ENCODE measurements around the gene OSTM1. TPM values are rescaled to one million over a fixed set of nuclear protein-coding genes. Genes with fewer than 3 reads are reported as not detected.

Gene OSTM1
- total RNA-seq, 2 donors from 2014 or later: 44.6 to 73.1 TPM

DNA sequence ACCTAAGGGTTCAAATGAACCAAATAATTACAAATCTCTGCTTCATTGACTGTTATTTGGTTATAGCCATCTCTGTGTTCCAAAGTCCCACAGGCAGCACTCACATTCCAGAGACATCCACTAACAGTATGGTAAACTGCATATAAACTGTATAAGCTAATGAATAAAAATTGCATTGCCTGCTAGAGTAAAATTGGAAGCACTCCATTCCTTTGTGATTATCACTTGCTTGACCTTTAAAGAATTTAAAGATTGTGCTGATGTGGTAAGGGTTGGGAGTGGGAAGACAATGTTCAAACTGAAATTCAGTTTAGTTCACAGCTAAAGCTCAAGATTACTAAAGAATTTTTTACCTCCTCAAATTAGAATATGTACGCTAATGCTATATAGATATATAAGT is 31.0 kb upstream of the OSTM1 start:
- DNase-seq (ENCODE audit: low spot score): no peak
- Histone ChIP-seq H3K36me3 (no peaks in the 10 kb centered on the region), H3K27me3 (replicated peaks; ENCODE audit: insufficient read depth) (no peaks in the 10 kb centered on the region), H3K4me3 (no peak overlapping the region), H3K4me1 (replicated peaks) (no peaks in the 10 kb centered on the region), H3K9me3 (no peaks in the 10 kb centered on the region), H3K27ac (no peak overlapping the region)
- 95% methylated on average over 1 of the region's 1 CpG for WGBS
- intact Hi-C loops (cut with DNase I): no loop called here
- TF ChIP-seq, protein P1, sequence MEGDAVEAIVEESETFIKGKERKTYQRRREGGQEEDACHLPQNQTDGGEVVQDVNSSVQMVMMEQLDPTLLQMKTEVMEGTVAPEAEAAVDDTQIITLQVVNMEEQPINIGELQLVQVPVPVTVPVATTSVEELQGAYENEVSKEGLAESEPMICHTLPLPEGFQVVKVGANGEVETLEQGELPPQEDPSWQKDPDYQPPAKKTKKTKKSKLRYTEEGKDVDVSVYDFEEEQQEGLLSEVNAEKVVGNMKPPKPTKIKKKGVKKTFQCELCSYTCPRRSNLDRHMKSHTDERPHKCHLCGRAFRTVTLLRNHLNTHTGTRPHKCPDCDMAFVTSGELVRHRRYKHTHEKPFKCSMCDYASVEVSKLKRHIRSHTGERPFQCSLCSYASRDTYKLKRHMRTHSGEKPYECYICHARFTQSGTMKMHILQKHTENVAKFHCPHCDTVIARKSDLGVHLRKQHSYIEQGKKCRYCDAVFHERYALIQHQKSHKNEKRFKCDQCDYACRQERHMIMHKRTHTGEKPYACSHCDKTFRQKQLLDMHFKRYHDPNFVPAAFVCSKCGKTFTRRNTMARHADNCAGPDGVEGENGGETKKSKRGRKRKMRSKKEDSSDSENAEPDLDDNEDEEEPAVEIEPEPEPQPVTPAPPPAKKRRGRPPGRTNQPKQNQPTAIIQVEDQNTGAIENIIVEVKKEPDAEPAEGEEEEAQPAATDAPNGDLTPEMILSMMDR (IDR thresholded peaks at IDR 0.05): no peak
- TF ChIP-seq POLR2A (IDR thresholded peaks at IDR 0.05) (no peak), POLR2AphosphoS5 (IDR thresholded peaks at IDR 0.05) (no peak)

DNA sequence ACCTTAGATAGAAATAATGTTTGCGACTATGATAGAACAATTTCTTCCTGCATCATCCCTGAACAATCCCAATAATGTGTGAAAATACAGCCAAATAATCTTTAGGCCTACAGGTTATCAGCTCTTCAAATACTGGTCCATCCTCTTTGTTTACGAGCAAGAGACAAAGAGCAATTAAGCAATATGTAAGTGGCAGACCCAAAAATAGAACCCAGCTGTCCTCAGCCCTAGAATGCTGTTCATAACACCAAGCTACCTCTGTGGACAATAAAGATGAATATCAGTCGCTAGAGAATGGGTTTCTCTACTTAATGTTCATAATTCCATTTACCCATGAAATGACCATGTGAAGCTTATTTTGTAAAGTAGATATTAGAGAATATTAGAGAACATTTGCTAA is 28.4 kb upstream of the OSTM1 start:
- no peaks in the 10 kb centered on the region for H3K4me1 ChIP-seq (replicated peaks)
- no peak overlapping the region for H3K4me3 ChIP-seq
- no peak for DNase-seq (ENCODE audit: low spot score)
- H3K9me3 ChIP-seq: no peaks in the 10 kb centered on the region
- intact Hi-C loops (cut with DNase I): no loop called here
- no peaks in the 10 kb centered on the region for H3K27me3 ChIP-seq (replicated peaks; ENCODE audit: insufficient read depth)
- WGBS: 62% methylated on average over 3 of the region's 3 CpGs
- no peaks in the 10 kb centered on the region for H3K36me3 ChIP-seq
- TF ChIP-seq POLR2A (IDR thresholded peaks at IDR 0.05) (no peak), POLR2AphosphoS5 (IDR thresholded peaks at IDR 0.05) (no peak)
- TF ChIP-seq, protein P1 (IDR thresholded peaks at IDR 0.05): no peak
- H3K27ac ChIP-seq: no peak overlapping the region

DNA sequence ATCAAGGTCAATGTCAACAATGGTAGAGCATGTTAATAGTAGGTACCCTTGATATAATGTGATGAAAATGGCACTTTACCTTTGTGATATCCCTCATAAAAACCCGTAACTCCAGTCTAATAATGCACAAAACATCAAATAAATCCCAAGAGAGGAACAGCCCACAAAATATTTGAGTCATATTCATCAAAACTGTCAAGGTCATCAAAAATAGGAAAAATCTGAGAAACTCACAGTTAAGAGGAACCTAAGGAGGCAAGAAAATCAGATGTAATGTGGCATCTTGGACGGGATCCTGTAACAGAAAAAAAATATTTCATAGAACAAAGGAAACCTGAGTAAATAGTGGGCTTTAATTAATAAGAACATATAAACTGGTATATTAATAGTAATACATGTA is 25.5 kb upstream of the OSTM1 start:
- no peak for DNase-seq (ENCODE audit: low spot score)
- H3K27ac ChIP-seq: no peak overlapping the region
- H3K36me3 ChIP-seq: no peaks in the 10 kb centered on the region
- intact Hi-C loops (cut with DNase I): no loop called here
- no peaks in the 10 kb centered on the region for H3K9me3 ChIP-seq
- TF ChIP-seq, protein P1 (IDR thresholded peaks at IDR 0.05): no peak
- TF ChIP-seq POLR2AphosphoS5 (IDR thresholded peaks at IDR 0.05) (no peak), POLR2A (IDR thresholded peaks at IDR 0.05) (no peak)
- 77% methylated on average over 2 of the region's 2 CpGs for WGBS
- no peaks in the 10 kb centered on the region for H3K27me3 ChIP-seq (replicated peaks; ENCODE audit: insufficient read depth)
- no peaks in the 10 kb centered on the region for H3K4me1 ChIP-seq (replicated peaks)
- no peak overlapping the region for H3K4me3 ChIP-seq

DNA sequence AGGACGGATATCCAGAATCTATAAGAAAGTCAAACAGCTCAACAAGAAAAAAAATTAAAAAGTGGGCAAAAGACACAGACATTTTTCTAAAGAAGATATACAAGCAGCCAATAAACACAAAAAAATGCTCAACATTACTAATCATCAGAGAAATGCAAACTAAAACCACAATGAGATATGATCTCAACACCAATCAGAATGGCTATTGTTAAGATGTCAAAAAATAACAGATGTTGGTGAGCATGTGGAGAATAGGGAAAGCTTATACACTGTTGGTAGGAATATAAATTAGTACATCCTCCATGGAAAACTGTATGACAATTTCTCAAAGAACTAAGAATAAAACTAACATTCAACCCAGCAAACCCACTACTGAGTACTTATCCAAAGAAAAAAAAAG is 23.3 kb upstream of the OSTM1 start:
- TF ChIP-seq, protein P1 (IDR thresholded peaks at IDR 0.05): no peak
- TF ChIP-seq POLR2A (IDR thresholded peaks at IDR 0.05) (no peak), POLR2AphosphoS5 (IDR thresholded peaks at IDR 0.05) (no peak)
- Histone ChIP-seq H3K36me3 (no peaks in the 10 kb centered on the region), H3K9me3 (no peaks in the 10 kb centered on the region), H3K4me3 (no peak overlapping the region), H3K4me1 (replicated peaks) (no peaks in the 10 kb centered on the region), H3K27ac (no peak overlapping the region), H3K27me3 (replicated peaks; ENCODE audit: insufficient read depth) (no peaks in the 10 kb centered on the region)
- 84% methylated on average over 1 of the region's 1 CpG for WGBS
- intact Hi-C loops (cut with DNase I): no loop called here
- no peak for DNase-seq (ENCODE audit: low spot score)

DNA sequence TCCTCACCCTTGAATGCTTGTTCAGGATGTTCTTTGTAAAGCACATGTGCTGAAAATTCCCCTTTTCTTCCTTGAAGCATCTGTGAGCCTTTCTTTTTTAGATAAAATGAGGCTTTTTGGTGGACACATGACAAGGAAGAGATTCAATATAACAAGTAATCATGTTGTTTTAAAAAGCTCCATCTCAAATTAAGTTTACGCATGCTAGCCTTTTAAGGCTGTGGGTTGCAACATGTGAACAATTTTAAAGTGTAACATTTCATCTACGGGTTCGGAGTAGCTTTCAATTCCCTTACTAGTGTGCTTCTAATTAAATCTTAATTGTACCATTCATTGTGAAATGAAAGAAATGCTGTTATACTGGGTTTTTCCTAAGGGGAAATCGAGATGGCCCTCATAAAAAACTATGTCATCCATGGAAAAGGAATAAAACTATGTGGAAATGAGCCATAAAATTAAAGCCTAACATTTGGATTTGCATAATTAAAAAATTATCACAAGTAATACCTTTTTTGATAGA is 19.3 kb upstream of the OSTM1 start:
- no peaks in the 10 kb centered on the region for H3K27me3 ChIP-seq (replicated peaks; ENCODE audit: insufficient read depth)
- TF ChIP-seq POLR2A (IDR thresholded peaks at IDR 0.05) (no peak), POLR2AphosphoS5 (IDR thresholded peaks at IDR 0.05) (no peak)
- TF ChIP-seq, protein P1 (IDR thresholded peaks at IDR 0.05): no peak
- 60% methylated on average over 4 of the region's 4 CpGs for WGBS
- H3K27ac ChIP-seq: no peak overlapping the region
- no peak overlapping the region for H3K4me3 ChIP-seq
- H3K36me3 ChIP-seq: no peaks in the 10 kb centered on the region
- no peaks in the 10 kb centered on the region for H3K9me3 ChIP-seq
- no peaks in the 10 kb centered on the region for H3K4me1 ChIP-seq (replicated peaks)
- intact Hi-C loops (cut with DNase I): no loop called here
- DNase-seq (ENCODE audit: low spot score): no peak

Data from prostate gland (tissue), 2 donors.